ENCODE measurements around the gene HRH2.

HRH2 gene

DNA sequence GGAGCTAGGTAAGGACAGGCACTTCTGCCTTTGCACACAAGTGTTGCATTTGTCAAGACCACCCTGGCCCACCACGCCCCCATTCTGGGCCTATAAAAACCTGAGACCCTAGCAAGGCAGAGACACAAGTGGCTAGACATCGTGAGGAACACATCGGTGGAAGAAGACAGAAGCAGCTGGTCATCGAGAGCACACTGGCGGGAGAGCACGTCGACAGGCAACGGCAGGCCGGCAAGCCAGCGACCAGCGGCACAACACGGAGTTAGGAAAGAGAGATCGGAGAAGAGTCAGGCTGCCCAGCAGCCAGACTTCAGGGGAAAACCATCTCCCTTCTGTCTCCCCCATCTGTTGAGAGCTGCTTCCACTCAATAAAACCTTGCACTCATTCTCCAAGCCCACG lies 76.1 kb downstream of the HRH2 start:
- H3K4me3 ChIP-seq (replicated peaks; ENCODE audit: low read depth, low read length), result no peak overlapping the region
- H3K27me3 ChIP-seq (replicated peaks; ENCODE audit: control insufficient read depth, insufficient read depth, low read length), result no peaks in the 10 kb centered on the region; the same call in 1 of the 2 replicates
- H3K36me3 ChIP-seq (ENCODE audit: control insufficient read depth, insufficient read depth, low read length), result no peaks in the 10 kb centered on the region
- TF ChIP-seq, protein P1, sequence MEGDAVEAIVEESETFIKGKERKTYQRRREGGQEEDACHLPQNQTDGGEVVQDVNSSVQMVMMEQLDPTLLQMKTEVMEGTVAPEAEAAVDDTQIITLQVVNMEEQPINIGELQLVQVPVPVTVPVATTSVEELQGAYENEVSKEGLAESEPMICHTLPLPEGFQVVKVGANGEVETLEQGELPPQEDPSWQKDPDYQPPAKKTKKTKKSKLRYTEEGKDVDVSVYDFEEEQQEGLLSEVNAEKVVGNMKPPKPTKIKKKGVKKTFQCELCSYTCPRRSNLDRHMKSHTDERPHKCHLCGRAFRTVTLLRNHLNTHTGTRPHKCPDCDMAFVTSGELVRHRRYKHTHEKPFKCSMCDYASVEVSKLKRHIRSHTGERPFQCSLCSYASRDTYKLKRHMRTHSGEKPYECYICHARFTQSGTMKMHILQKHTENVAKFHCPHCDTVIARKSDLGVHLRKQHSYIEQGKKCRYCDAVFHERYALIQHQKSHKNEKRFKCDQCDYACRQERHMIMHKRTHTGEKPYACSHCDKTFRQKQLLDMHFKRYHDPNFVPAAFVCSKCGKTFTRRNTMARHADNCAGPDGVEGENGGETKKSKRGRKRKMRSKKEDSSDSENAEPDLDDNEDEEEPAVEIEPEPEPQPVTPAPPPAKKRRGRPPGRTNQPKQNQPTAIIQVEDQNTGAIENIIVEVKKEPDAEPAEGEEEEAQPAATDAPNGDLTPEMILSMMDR (IDR thresholded peaks at IDR 0.05; ENCODE audit: insufficient read depth, low read length, poor library complexity, severe bottlenecking), result no peak
- DNase-seq (ENCODE audit: extremely low read depth, insufficient read length), result no peak

GRCh38 chr5:175734501-175734900 lies 76.6 kb downstream of the HRH2 start:
- no peaks in the 10 kb centered on the region; the same call in 1 of the 2 replicates for H3K27me3 ChIP-seq (replicated peaks; ENCODE audit: control insufficient read depth, insufficient read depth, low read length)
- H3K4me3 ChIP-seq (replicated peaks; ENCODE audit: low read depth, low read length), result no peak overlapping the region
- no peak for DNase-seq (ENCODE audit: extremely low read depth, insufficient read length)
- no peaks in the 10 kb centered on the region for H3K36me3 ChIP-seq (ENCODE audit: control insufficient read depth, insufficient read depth, low read length)
- TF ChIP-seq, protein P1 (IDR thresholded peaks at IDR 0.05; ENCODE audit: insufficient read depth, low read length, poor library complexity, severe bottlenecking), result no peak

- H3K4me3 ChIP-seq (replicated peaks; ENCODE audit: low read depth, low read length), result no peak overlapping the region
- TF ChIP-seq, protein P1 (IDR thresholded peaks at IDR 0.05; ENCODE audit: insufficient read depth, low read length, poor library complexity, severe bottlenecking), result no peak
- DNase-seq (ENCODE audit: extremely low read depth, insufficient read length), result no peak
- no peaks in the 10 kb centered on the region for H3K36me3 ChIP-seq (ENCODE audit: control insufficient read depth, insufficient read depth, low read length)
- H3K27me3 ChIP-seq (replicated peaks; ENCODE audit: control insufficient read depth, insufficient read depth, low read length), result peaks cover 2% of the 10 kb centered on the region; the same call in 1 of the 2 replicates
Measured at GRCh38 chr5:175735701-175736100, 77.8 kb downstream of the HRH2 start.

DNA sequence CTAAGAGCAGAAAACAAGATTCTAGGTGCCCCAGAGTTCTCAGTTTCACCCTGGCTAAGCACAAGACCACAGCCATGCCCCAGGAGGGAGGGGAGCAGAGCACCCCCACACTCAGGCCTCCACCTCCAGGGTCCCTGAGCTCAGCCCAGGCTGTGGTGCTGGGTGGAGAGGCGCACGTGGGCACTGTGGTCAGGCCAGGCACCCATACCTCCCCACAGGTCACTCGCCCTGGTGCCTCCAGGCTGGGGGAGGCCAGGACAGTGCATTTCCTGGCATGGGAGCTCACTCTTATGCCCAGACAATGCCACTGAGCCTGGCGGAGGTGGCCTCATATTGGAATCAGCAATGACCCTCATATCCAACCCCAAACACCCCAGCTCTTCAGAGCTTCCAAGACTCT lies 78.8 kb downstream of the HRH2 start:
- H3K27me3 ChIP-seq (replicated peaks; ENCODE audit: control insufficient read depth, insufficient read depth, low read length), result peaks cover 2% of the 10 kb centered on the region; the same call in 1 of the 2 replicates
- no peak overlapping the region for H3K4me3 ChIP-seq (replicated peaks; ENCODE audit: low read depth, low read length)
- H3K36me3 ChIP-seq (ENCODE audit: control insufficient read depth, insufficient read depth, low read length), result no peaks in the 10 kb centered on the region
- DNase-seq (ENCODE audit: extremely low read depth, insufficient read length), result no peak
- TF ChIP-seq, protein P1 (IDR thresholded peaks at IDR 0.05; ENCODE audit: insufficient read depth, low read length, poor library complexity, severe bottlenecking), result no peak

DNA sequence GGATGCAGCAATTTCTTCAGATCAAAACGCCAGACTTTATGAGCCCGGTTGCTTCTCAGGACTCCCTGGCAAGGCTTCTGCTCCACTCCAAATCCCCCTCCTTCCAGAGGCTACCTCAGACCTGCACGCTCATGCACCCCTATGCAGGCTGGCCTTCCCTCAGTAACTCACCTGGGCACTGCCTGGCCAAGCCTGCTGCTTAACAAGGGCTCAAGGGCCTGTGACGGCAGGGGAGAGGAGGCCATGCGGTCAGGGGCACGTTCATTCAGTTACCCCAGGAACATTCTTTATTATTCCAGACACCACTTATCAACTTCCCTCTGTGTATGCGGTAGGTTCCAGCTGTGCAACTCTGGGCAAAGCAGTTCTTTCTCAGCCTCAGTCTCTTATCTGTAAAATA lies 79.6 kb downstream of the HRH2 start:
- no peak for DNase-seq (ENCODE audit: extremely low read depth, insufficient read length)
- TF ChIP-seq, protein P1 (IDR thresholded peaks at IDR 0.05; ENCODE audit: insufficient read depth, low read length, poor library complexity, severe bottlenecking), result no peak
- H3K27me3 ChIP-seq (replicated peaks; ENCODE audit: control insufficient read depth, insufficient read depth, low read length), result peaks cover 2% of the 10 kb centered on the region; the same call in 1 of the 2 replicates

DNA sequence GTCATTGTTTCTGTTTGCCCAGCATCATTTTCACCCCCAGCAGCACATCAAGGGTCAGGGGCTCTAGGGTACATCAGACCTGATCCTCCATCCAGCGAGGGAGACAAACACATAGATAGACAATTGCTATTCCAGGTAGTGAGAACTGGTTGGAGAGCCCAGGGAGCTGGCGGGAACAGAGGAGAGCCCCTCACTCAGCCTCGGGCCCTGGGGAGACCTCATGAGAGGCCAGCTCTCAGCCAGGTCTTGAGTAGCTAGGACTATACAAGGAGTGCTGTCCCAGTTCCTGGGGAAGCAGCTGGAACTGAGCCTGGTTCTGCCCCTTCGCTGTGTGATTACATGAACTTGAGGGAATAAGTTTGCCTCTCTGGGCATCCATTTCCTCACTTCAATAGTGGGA lies 80.3 kb downstream of the HRH2 start:
- peaks cover 2% of the 10 kb centered on the region; the same call in 1 of the 2 replicates for H3K27me3 ChIP-seq (replicated peaks; ENCODE audit: control insufficient read depth, insufficient read depth, low read length)
- TF ChIP-seq, protein P1 (IDR thresholded peaks at IDR 0.05; ENCODE audit: insufficient read depth, low read length, poor library complexity, severe bottlenecking), result no peak
- H3K36me3 ChIP-seq (ENCODE audit: control insufficient read depth, insufficient read depth, low read length), result no peaks in the 10 kb centered on the region
- DNase-seq (ENCODE audit: extremely low read depth, insufficient read length), result no peak
- H3K4me3 ChIP-seq (replicated peaks; ENCODE audit: low read depth, low read length), result no peak overlapping the region

More for the DNA sequence above, 79.6 kb downstream of the HRH2 start:
- H3K36me3 ChIP-seq (ENCODE audit: control insufficient read depth, insufficient read depth, low read length), result no peaks in the 10 kb centered on the region
- H3K4me3 ChIP-seq (replicated peaks; ENCODE audit: low read depth, low read length), result no peak overlapping the region

Data from GM06990 (cell line).